Measurements from ENCODE around the gene GRM5.

DNA sequence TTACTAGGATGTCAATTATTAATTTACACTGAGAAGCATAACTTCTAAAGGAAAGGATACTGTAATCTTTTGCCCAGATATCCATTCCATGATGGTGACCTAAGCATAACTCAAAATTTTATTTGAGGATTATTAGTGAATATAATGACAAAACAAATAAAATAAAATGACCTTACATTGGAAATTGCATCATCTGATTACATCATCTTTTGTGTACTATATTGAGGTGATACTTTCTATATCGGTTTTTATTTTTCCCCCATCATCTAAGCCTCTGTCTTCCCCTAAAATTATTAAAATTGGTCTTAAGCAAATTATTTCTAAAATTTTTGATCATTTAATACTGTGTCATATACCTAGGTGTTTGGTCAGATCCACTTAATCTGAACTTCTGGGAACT is 578.1 kb downstream of the GRM5 start:
- TF ChIP-seq CTCF (IDR thresholded peaks at IDR 0.05) (no peak), POLR2A (IDR thresholded peaks at IDR 0.05) (no peak)

Measured in thyroid gland (tissue), 4 donors.